ENCODE results near the gene PTPN3.

The PTPN3 gene

GRCh38 chr9:109369285-109369684, 128.8 kb downstream of the PTPN3 start:
- no peak for TF ChIP-seq ISL1 (CRISPR knock-in tag; IDR thresholded peaks at IDR 0.05)
- no peak for TF ChIP-seq TSHZ2 (CRISPR knock-in tag; IDR thresholded peaks at IDR 0.05)
- no peak for TF ChIP-seq ZNF70 (CRISPR knock-in tag; IDR thresholded peaks at IDR 0.05)
- no peak for TF ChIP-seq PATZ1 (CRISPR knock-in tag; IDR thresholded peaks at IDR 0.05; ENCODE audit: borderline replicate concordance)
- no peak for TF ChIP-seq GLIS3 (CRISPR knock-in tag; IDR thresholded peaks at IDR 0.05)
- TF ChIP-seq TOX (CRISPR knock-in tag; IDR thresholded peaks at IDR 0.05; ENCODE audit: borderline replicate concordance): no peak
- TF ChIP-seq ZNF565 (CRISPR knock-in tag; conservative IDR thresholded peaks at IDR 0.05; ENCODE audit: low read depth): no peak
- TF ChIP-seq BACH2 (CRISPR knock-in tag; IDR thresholded peaks at IDR 0.05; ENCODE audit: borderline replicate concordance): no peak
- no peak for TF ChIP-seq RARB (CRISPR knock-in tag; IDR thresholded peaks at IDR 0.05)
- TF ChIP-seq PPARA (CRISPR knock-in tag; IDR thresholded peaks at IDR 0.05; ENCODE audit: borderline replicate concordance): no peak
- TF ChIP-seq ESRRG (CRISPR knock-in tag; IDR thresholded peaks at IDR 0.05): no peak
- TF ChIP-seq ZFP3 (CRISPR knock-in tag; IDR thresholded peaks at IDR 0.05): no peak
- no peak for TF ChIP-seq ZFP30 (CRISPR knock-in tag; IDR thresholded peaks at IDR 0.05)
- TF ChIP-seq ZC3H10 (CRISPR knock-in tag; IDR thresholded peaks at IDR 0.05): no peak
- TF ChIP-seq CSRNP3 (CRISPR knock-in tag; IDR thresholded peaks at IDR 0.05): no peak
- TF ChIP-seq CSDC2 (CRISPR knock-in tag; IDR thresholded peaks at IDR 0.05): no peak
- ATAC-seq: no peak

- ATAC-seq: no peak
Observed at GRCh38 chr9:109360771-109361170, 137.3 kb downstream of the PTPN3 start.

More at GRCh38 chr9:109360771-109361170, 137.3 kb downstream of the PTPN3 start:
- no peak for TF ChIP-seq PATZ1 (CRISPR knock-in tag; IDR thresholded peaks at IDR 0.05; ENCODE audit: borderline replicate concordance)
- TF ChIP-seq CREB5 (CRISPR knock-in tag; IDR thresholded peaks at IDR 0.05; ENCODE audit: low read depth): no peak
- TF ChIP-seq SNAI2 (CRISPR knock-in tag; IDR thresholded peaks at IDR 0.05): no peak
- TF ChIP-seq RARB (CRISPR knock-in tag; IDR thresholded peaks at IDR 0.05): no peak
- no peak for TF ChIP-seq ZC3H10 (CRISPR knock-in tag; IDR thresholded peaks at IDR 0.05)
- TF ChIP-seq ESRRG (CRISPR knock-in tag; IDR thresholded peaks at IDR 0.05): no peak
- no peak for TF ChIP-seq PPARA (CRISPR knock-in tag; IDR thresholded peaks at IDR 0.05; ENCODE audit: borderline replicate concordance)
- TF ChIP-seq ZNF70 (CRISPR knock-in tag; IDR thresholded peaks at IDR 0.05): no peak
- TF ChIP-seq TCF4 (CRISPR knock-in tag; IDR thresholded peaks at IDR 0.05; ENCODE audit: borderline replicate concordance): no peak
- TF ChIP-seq CSRNP3 (CRISPR knock-in tag; IDR thresholded peaks at IDR 0.05): no peak
- TF ChIP-seq ZFP30 (CRISPR knock-in tag; IDR thresholded peaks at IDR 0.05): no peak
- TF ChIP-seq TOX (CRISPR knock-in tag; IDR thresholded peaks at IDR 0.05; ENCODE audit: borderline replicate concordance): no peak
- TF ChIP-seq ARNTL (CRISPR knock-in tag; IDR thresholded peaks at IDR 0.05; ENCODE audit: borderline replicate concordance, low read depth): no peak
- no peak for TF ChIP-seq TSHZ2 (CRISPR knock-in tag; IDR thresholded peaks at IDR 0.05)
- TF ChIP-seq ZFP3 (CRISPR knock-in tag; IDR thresholded peaks at IDR 0.05): no peak
- no peak for TF ChIP-seq ZNF8 (CRISPR knock-in tag; IDR thresholded peaks at IDR 0.05)
- TF ChIP-seq ZNF565 (CRISPR knock-in tag; conservative IDR thresholded peaks at IDR 0.05; ENCODE audit: low read depth): no peak
- no peak for TF ChIP-seq CSDC2 (CRISPR knock-in tag; IDR thresholded peaks at IDR 0.05)
- TF ChIP-seq POU6F1 (CRISPR knock-in tag; IDR thresholded peaks at IDR 0.05; ENCODE audit: borderline replicate concordance, low read depth): no peak
- no peak for TF ChIP-seq ISL1 (CRISPR knock-in tag; IDR thresholded peaks at IDR 0.05)
